Panc1 (cell line): ENCODE measurements around the gene KCNAB1. TPM values are rescaled to one million over a fixed set of nuclear protein-coding genes. Genes with fewer than 3 reads are reported as not detected.

Experiments used
- ATAC-seq: fragments of 200-7000 bp; cut with Tn5 transposase; 2 replicates; pipeline ENCODE4 v1.9.1; 2020; ENCODE audit warnings: mild to moderate bottlenecking, moderate library complexity
- BruUV-seq: library from RNA; stranded (reverse); fragments of 400-500 nt; replicated peaks from 2 replicates; lab custom pipeline; 2021; lab: Mats Ljungman, UMichigan
- CTCF ChIA-PET: fragments of 300-600 bp; sonication (Branson Sonifier 250); formaldehyde crosslinking; loops from one replicate; lab custom pipeline; 2022; ENCODE audit warnings: antibody characterized with exemption; lab: Charles Lee
- POLR2A ChIA-PET: fragments of 300-600 bp; sonication (Branson Sonifier 250); formaldehyde crosslinking; loops from one replicate; lab custom pipeline; 2022; ENCODE audit warnings: antibody characterized with exemption; lab: Charles Lee
- DNase-seq: peaks from one replicate; pipeline ENCODE4 v3.0.0-alpha.2; 2010; ENCODE audit warnings: low read depth, low spot score
- H3K27ac ChIP-seq: 2 replicates; pipeline ENCODE4 v1.5.1; 2011; ENCODE audit warnings: mild to moderate bottlenecking, low read length, inconsistent platforms
- H3K27me3 ChIP-seq: fragments of 200-500 bp; sonication (Bioruptor generic); 2 replicates; pipeline ENCODE4 v1.6.0; 2014; ENCODE audit warnings: low read length, inconsistent platforms; ENCODE audit not compliant: control insufficient read depth, insufficient read depth
- H3K36me3 ChIP-seq: fragments of 200-500 bp; sonication (Bioruptor generic); 2 replicates; pipeline ENCODE4 v1.5.1; 2014; ENCODE audit warnings: inconsistent platforms, mild to moderate bottlenecking, low read length, moderate library complexity; ENCODE audit not compliant: control insufficient read depth, insufficient read depth
- H3K4me1 ChIP-seq: 2 replicates; pipeline ENCODE4 v1.5.1; 2011; ENCODE audit warnings: inconsistent platforms, mild to moderate bottlenecking, low read length, moderate library complexity; ENCODE audit not compliant: control insufficient read depth, insufficient read depth
- H3K4me3 ChIP-seq, 2 experiments: 2 replicates each; pipeline ENCODE4 v1.5.1; 2011 to 2012; ENCODE audit warnings: low read depth in 2 of 2, low read length in 2 of 2, mild to moderate bottlenecking in 2 of 2, inconsistent platforms in 1 of 2, moderate library complexity in 1 of 2
- H3K9me3 ChIP-seq: fragments of 200-500 bp; sonication (Bioruptor generic); 2 replicates; pipeline ENCODE4 v1.5.1; 2014; ENCODE audit warnings: low read depth, mild to moderate bottlenecking, inconsistent platforms, low read length, moderate library complexity; ENCODE audit not compliant: control insufficient read depth, insufficient read depth
- CTCF ChIP-seq: fragments of 450-650 bp; IDR thresholded peaks from 2 replicates; pipeline ENCODE4 v1.5.1; 2017; ENCODE audit warnings: mild to moderate bottlenecking
- POLR2AphosphoS5 ChIP-seq: IDR thresholded peaks from 2 replicates; pipeline ENCODE4 v1.6.1; 2012; ENCODE audit warnings: mild to moderate bottlenecking, low read depth, low read length, moderate library complexity
- REST ChIP-seq, 2 experiments: IDR thresholded peaks; 2 replicates each; pipeline ENCODE4 v1.6.1; 2011 to 2012; ENCODE audit warnings: low read depth in 2 of 2, control low read depth in 1 of 2, low read length in 1 of 2, mild to moderate bottlenecking in 1 of 2, moderate library complexity in 1 of 2; ENCODE audit not compliant: insufficient read depth in 1 of 2
- SIN3A ChIP-seq: IDR thresholded peaks from 2 replicates; pipeline ENCODE4 v1.6.1; 2012; ENCODE audit warnings: low read depth, mild to moderate bottlenecking, low read length, moderate library complexity, borderline replicate concordance; ENCODE audit not compliant: insufficient read depth
- TCF7L2 ChIP-seq: IDR thresholded peaks from 2 replicates; pipeline ENCODE4 v1.6.1; 2011; ENCODE audit warnings: mild to moderate bottlenecking, low read depth, low read length, inconsistent platforms
- in situ Hi-C: cut with HindIII; loops from 2 replicates; pipeline ENCODE4 v1.10.0; 2016; ENCODE audit warnings: low sequenced_read_pairs, low pct_unique_long_range_greater_than_20kb
- intact Hi-C: fragments of 100-400 bp; cut with micrococcal nuclease; formaldehyde crosslinking; loops from one replicate; pipeline ENCODE4 v1.10.0; 2022; ENCODE audit not compliant: unreplicated experiment
- total RNA-seq: library from RNA; stranded (reverse); gene quantifications from one replicate; pipeline ENCODE4 v1.2.1, GENCODE V29; 2021; ENCODE audit not compliant: unreplicated experiment

KCNAB1 gene
- total RNA-seq, 1 experiment from 2014 or later, result not detected

- POLR2A ChIA-PET, result no interaction called here
- intact Hi-C loops, result no loop called here
Measured at GRCh38 chr3:156479604-156480003, 359.2 kb downstream of the KCNAB1 start.

DNA sequence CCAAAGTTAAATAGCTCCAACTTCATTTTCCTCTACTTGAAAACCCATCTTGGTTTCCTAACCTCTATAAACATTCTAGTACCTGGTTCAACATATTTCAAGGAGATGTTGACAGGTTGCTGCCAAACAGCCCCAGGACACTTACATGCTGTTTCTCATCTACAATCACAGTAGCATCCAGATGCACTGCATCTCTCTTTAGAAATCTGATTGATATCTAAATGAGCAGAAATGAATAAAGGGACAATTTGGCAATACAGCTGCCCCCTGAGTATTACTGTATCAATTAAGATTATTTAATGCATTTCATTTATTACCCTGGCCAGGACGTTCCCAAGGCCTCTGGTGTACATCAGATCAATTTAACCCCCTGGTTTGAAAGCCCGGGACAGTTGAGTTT lies 360.6 kb downstream of the KCNAB1 start:
- Histone ChIP-seq H3K27me3 (peaks cover 7% of the 10 kb centered on the region; the same call in 1 of the 2 replicates), H3K4me1 (no peaks in the 10 kb centered on the region), H3K27ac (no peak overlapping the region), H3K4me3 (no peak overlapping the region), H3K36me3 (no peaks in the 10 kb centered on the region), H3K9me3 (no peaks in the 10 kb centered on the region)
- DNase-seq (no peak), ATAC-seq (no peak)
- BruUV-seq, result no TSS peak
- intact Hi-C loops, result no loop called here
- CTCF ChIA-PET, result no interaction called here
- TF ChIP-seq CTCF, result no peak
- TF ChIP-seq TCF7L2, result no peak
- TF ChIP-seq SIN3A, result no peak
- TF ChIP-seq POLR2AphosphoS5, result no peak
- TF ChIP-seq REST (IDR thresholded peaks at IDR 0.05; ENCODE audit: insufficient read depth in 1 of 2, low read depth in 2 of 2, low read length in 1 of 2), result no peak
- in situ Hi-C loops, result no loop called here
- POLR2A ChIA-PET, result no interaction called here

More at GRCh38 chr3:156479604-156480003, 359.2 kb downstream of the KCNAB1 start:
- Histone ChIP-seq H3K4me3 (no peak overlapping the region), H3K9me3 (no peaks in the 10 kb centered on the region), H3K27ac (no peak overlapping the region), H3K4me1 (no peaks in the 10 kb centered on the region), H3K36me3 (no peaks in the 10 kb centered on the region), H3K27me3 (peaks cover 3% of the 10 kb centered on the region; the same call in 1 of the 2 replicates)
- TF ChIP-seq SIN3A (no peak), POLR2AphosphoS5 (no peak), CTCF (no peak), TCF7L2 (no peak), REST (IDR thresholded peaks at IDR 0.05; ENCODE audit: insufficient read depth in 1 of 2, low read depth in 2 of 2, low read length in 1 of 2) (no peak)
- CTCF ChIA-PET, result interaction anchor here (0.6 kb wide), 1 partner anchor 298 kb away, joined by 3 read pairs; no protein-coding TSS in a partner anchor
- no peak for ATAC-seq
- in situ Hi-C loops, result no loop called here
- no TSS peak for BruUV-seq
- no peak for DNase-seq
